NCI-H1092 treated with DMSO at 0.1 percent for 48 hours (cell line): ENCODE measurements around the gene RAP1GAP.

Experiments used
- DNase-seq: peaks from one replicate; lab custom pipeline; 2025; lab: John Stamatoyannopoulos, UW

RAP1GAP gene

GRCh38 chr1:21610027-21610426 lies 59.1 kb downstream of the RAP1GAP start:
- no peak for DNase-seq

GRCh38 chr1:21608798-21609197 lies 60.4 kb downstream of the RAP1GAP start:
- no peak for DNase-seq

GRCh38 chr1:21607549-21608529 lies 61.3 kb downstream of the RAP1GAP start:
- no peak for DNase-seq

GRCh38 chr1:21605964-21606705 lies 63.0 kb downstream of the RAP1GAP start:
- no peak for DNase-seq

GRCh38 chr1:21605012-21605715 lies 64.0 kb downstream of the RAP1GAP start:
- no peak for DNase-seq

GRCh38 chr1:21604208-21604957 lies 64.8 kb downstream of the RAP1GAP start:
- DNase-seq, result no peak

GRCh38 chr1:21603177-21604138 lies 65.7 kb downstream of the RAP1GAP start:
- DNase-seq, result no peak

GRCh38 chr1:21601278-21602048 lies 67.7 kb downstream of the RAP1GAP start:
- no peak for DNase-seq

- DNase-seq, result no peak
Observed at GRCh38 chr1:21599402-21599801, 69.8 kb downstream of the RAP1GAP start.

- DNase-seq, result no peak
Observed at GRCh38 chr1:21598904-21599303, 70.3 kb downstream of the RAP1GAP start.

GRCh38 chr1:21598417-21598816 lies 70.7 kb downstream of the RAP1GAP start:
- DNase-seq, result no peak

- DNase-seq, result no peak
Observed at GRCh38 chr1:21597753-21598152, 71.4 kb downstream of the RAP1GAP start.

- no peak for DNase-seq
Observed at GRCh38 chr1:21596628-21597027, 72.5 kb downstream of the RAP1GAP start.

GRCh38 chr1:21596174-21596573 lies 73.0 kb downstream of the RAP1GAP start:
- DNase-seq, result no peak

- no peak for DNase-seq
Observed at GRCh38 chr1:21594935-21595897, 73.9 kb downstream of the RAP1GAP start.

- no peak for DNase-seq
Observed at GRCh38 chr1:21594501-21594900, 74.7 kb downstream of the RAP1GAP start.

- no peak for DNase-seq
Observed at GRCh38 chr1:21593231-21593630, 75.9 kb downstream of the RAP1GAP start.

GRCh38 chr1:21592086-21592865 lies 76.9 kb downstream of the RAP1GAP start:
- no peak for DNase-seq
